ENCODE results near the gene RELCH.

DNA sequence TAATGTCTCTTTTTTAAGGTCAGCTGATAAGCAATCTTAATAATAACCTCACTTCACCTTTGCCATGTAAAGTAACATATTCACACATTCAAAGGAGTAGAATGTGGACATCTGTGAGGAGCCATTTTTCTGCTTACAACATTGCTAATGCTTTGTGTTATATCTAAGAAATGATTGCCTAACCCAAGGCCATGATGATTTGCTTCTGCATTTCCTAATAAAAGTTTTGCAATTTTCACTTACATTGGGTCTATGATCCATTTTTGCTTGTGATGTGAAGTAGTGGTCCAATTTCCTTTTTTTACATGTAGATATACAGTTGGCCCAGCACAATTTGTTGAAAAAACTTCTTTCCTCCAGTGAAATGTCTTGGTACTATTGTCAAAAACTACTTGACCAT lies 22.0 kb downstream of the RELCH start:
- TF ChIP-seq GATA2 (IDR thresholded peaks at IDR 0.05; ENCODE audit: low read depth, low read length), result no peak
- TF ChIP-seq GATA3 (IDR thresholded peaks at IDR 0.05; ENCODE audit: low read depth, low read length), result no peak

Measured in SH-SY5Y (cell line).